ENCODE results near the gene AGPAT3.
"Not testable (repeated sequence)": the region's sequence is repeated elsewhere in the genome, so short reads cannot be mapped to it uniquely, and the experiment has no call there.

The AGPAT3 gene

GRCh38 chr21:43820466-43820865, 44.6 kb upstream of the AGPAT3 start:
- H3K27ac ChIP-seq, result no peak overlapping the region
- TF ChIP-seq CTCF (IDR thresholded peaks at IDR 0.05) (no peak), ZFX (IDR thresholded peaks at IDR 0.05; ENCODE audit: borderline replicate concordance) (no peak)

GRCh38 chr21:43822166-43822565, 42.9 kb upstream of the AGPAT3 start:
- not testable (repeated sequence) for H3K27ac ChIP-seq

GRCh38 chr21:43822741-43823140, 42.3 kb upstream of the AGPAT3 start:
- H3K27ac ChIP-seq, result not testable (repeated sequence)

- no peak for TF ChIP-seq CTCF (IDR thresholded peaks at IDR 0.05)
- no peak for TF ChIP-seq ZFX (IDR thresholded peaks at IDR 0.05; ENCODE audit: borderline replicate concordance)
- H3K27ac ChIP-seq, result no peak overlapping the region
Observed at GRCh38 chr21:43824333-43825241, 40.4 kb upstream of the AGPAT3 start.

- TF ChIP-seq CTCF (IDR thresholded peaks at IDR 0.05) (no peak), ZFX (IDR thresholded peaks at IDR 0.05; ENCODE audit: borderline replicate concordance) (no peak)
- H3K27ac ChIP-seq, result no peak overlapping the region
Observed at GRCh38 chr21:43825242-43825935, 39.6 kb upstream of the AGPAT3 start.

- H3K27ac ChIP-seq, result no peak overlapping the region
- no peak for TF ChIP-seq ZFX (IDR thresholded peaks at IDR 0.05; ENCODE audit: borderline replicate concordance)
- TF ChIP-seq CTCF (IDR thresholded peaks at IDR 0.05), result 0 out of 2 replicates have a peak, but pooled peaks have one; percentile 15
Observed at GRCh38 chr21:43825936-43826622, 38.9 kb upstream of the AGPAT3 start.

- no peak overlapping the region for H3K27ac ChIP-seq
- TF ChIP-seq CTCF (IDR thresholded peaks at IDR 0.05) (no peak), ZFX (IDR thresholded peaks at IDR 0.05; ENCODE audit: borderline replicate concordance) (no peak)
Observed at GRCh38 chr21:43826623-43826974, 38.4 kb upstream of the AGPAT3 start.
